ENCODE results near the gene HOXD11.
A peak's percentile ranks its signal among the peaks of the same experiment; 100 is the strongest.

The HOXD11 gene

GRCh38 chr2:176087330-176088047 is 19.6 kb upstream of the HOXD11 start:
- H3K4me3 ChIP-seq (ENCODE audit: low read depth, low read length, poor library complexity, severe bottlenecking), result no peak overlapping the region

DNA sequence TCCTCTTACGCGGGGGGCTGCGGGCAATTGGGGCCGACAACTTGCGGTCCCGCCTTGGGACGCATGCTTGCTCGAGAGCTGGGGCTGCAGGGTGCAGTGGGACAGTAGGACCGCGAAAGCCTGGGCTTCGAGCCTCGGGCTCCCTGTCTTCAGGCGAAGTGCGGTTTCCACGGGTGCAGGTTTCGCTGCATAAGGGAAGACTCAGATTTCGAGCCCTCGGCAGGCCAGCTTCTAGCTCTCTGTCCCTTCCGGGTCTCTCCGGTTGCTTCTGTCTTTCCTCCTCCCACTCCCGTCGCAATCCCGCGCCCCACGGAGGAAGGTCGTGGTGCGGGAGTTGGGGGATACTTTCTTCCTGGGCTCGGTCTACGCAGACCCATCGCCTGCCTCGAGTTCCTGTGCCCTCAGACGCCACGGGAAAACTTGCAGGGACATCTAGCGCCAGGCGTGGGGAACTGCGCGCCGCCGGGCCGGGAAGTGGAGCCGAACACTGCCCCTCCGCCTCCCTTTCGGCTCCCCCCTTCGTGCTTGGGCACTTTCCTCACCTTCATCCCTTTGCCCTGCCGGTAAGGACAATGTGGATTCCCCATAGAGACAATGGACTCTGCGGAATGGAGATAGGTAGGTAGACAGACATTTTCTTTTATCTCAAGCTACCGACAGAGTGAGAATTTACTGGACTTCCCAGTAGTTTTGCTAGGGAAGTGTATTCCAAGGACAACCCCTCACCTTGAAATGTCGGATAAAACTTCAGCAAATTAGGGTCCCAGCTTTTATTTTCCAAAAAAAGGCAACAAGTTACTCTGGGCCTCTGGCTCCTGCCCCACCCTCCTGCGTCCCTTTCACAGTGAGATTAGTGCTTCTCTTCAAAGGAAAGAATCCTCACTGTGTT is 18.8 kb upstream of the HOXD11 start:
- Histone ChIP-seq H3K4me2 (ENCODE audit: low read length) (no peak overlapping the region), H3K9ac (ENCODE audit: low read length) (no peak overlapping the region), H3K79me2 (ENCODE audit: insufficient read depth, low read length) (no peaks in the 10 kb centered on the region), H3K9me2 (ENCODE audit: low read depth, low read length) (no peaks in the 10 kb centered on the region), H3F3A (ENCODE audit: insufficient read depth, low read length) (no peaks in the 10 kb centered on the region), H2AFZ (ENCODE audit: low read length) (no peak overlapping the region), H3K4me1 (ENCODE audit: insufficient read depth, low read length, severe bottlenecking) (no peaks in the 10 kb centered on the region), H4K20me1 (ENCODE audit: insufficient read depth, low read length) (no peaks in the 10 kb centered on the region), H3K9me3 (ENCODE audit: low read length) (no peaks in the 10 kb centered on the region), H3K27me3 (ENCODE audit: insufficient read depth, low read length) (peaks cover 6% of the 10 kb centered on the region; the same call in 1 of the 2 replicates), H3K4me3 (ENCODE audit: low read depth, low read length, poor library complexity, severe bottlenecking) (no peak overlapping the region), H3K27ac (ENCODE audit: low read depth, low read length, poor library complexity, severe bottlenecking) (no peak overlapping the region), H3K36me3 (ENCODE audit: insufficient read depth, low read length) (no peaks in the 10 kb centered on the region)
- no peak for TF ChIP-seq EZH2 (IDR thresholded peaks at IDR 0.05; ENCODE audit: borderline replicate concordance, low read length)
- TF ChIP-seq, protein P1, sequence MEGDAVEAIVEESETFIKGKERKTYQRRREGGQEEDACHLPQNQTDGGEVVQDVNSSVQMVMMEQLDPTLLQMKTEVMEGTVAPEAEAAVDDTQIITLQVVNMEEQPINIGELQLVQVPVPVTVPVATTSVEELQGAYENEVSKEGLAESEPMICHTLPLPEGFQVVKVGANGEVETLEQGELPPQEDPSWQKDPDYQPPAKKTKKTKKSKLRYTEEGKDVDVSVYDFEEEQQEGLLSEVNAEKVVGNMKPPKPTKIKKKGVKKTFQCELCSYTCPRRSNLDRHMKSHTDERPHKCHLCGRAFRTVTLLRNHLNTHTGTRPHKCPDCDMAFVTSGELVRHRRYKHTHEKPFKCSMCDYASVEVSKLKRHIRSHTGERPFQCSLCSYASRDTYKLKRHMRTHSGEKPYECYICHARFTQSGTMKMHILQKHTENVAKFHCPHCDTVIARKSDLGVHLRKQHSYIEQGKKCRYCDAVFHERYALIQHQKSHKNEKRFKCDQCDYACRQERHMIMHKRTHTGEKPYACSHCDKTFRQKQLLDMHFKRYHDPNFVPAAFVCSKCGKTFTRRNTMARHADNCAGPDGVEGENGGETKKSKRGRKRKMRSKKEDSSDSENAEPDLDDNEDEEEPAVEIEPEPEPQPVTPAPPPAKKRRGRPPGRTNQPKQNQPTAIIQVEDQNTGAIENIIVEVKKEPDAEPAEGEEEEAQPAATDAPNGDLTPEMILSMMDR (IDR thresholded peaks at IDR 0.05; ENCODE audit: low read length), result peak; percentile 33; the same call in 1 of the 2 replicates

More at GRCh38 chr2:176087330-176088047, 19.6 kb upstream of the HOXD11 start:
- H3K9me3 ChIP-seq (ENCODE audit: low read length), result no peaks in the 10 kb centered on the region
- H3K27me3 ChIP-seq (ENCODE audit: insufficient read depth, low read length), result peaks cover 6% of the 10 kb centered on the region; the same call in 1 of the 2 replicates
- H3F3A ChIP-seq (ENCODE audit: insufficient read depth, low read length), result no peaks in the 10 kb centered on the region
- no peaks in the 10 kb centered on the region for H4K20me1 ChIP-seq (ENCODE audit: insufficient read depth, low read length)
- no peak overlapping the region for H3K4me2 ChIP-seq (ENCODE audit: low read length)
- H3K27ac ChIP-seq (ENCODE audit: low read depth, low read length, poor library complexity, severe bottlenecking), result no peak overlapping the region
- TF ChIP-seq, protein P1 (IDR thresholded peaks at IDR 0.05; ENCODE audit: low read length), result no peak
- no peak for TF ChIP-seq EZH2 (IDR thresholded peaks at IDR 0.05; ENCODE audit: borderline replicate concordance, low read length)
- H3K9ac ChIP-seq (ENCODE audit: low read length), result no peak overlapping the region
- H3K36me3 ChIP-seq (ENCODE audit: insufficient read depth, low read length), result no peaks in the 10 kb centered on the region
- no peaks in the 10 kb centered on the region for H3K79me2 ChIP-seq (ENCODE audit: insufficient read depth, low read length)
- H3K9me2 ChIP-seq (ENCODE audit: low read depth, low read length), result no peaks in the 10 kb centered on the region
- no peaks in the 10 kb centered on the region for H3K4me1 ChIP-seq (ENCODE audit: insufficient read depth, low read length, severe bottlenecking)
- no peak overlapping the region for H2AFZ ChIP-seq (ENCODE audit: low read length)

GRCh38 chr2:176088937-176089842 is 17.9 kb upstream of the HOXD11 start:
- H3K9ac ChIP-seq (ENCODE audit: low read length), result no peak overlapping the region
- H4K20me1 ChIP-seq (ENCODE audit: insufficient read depth, low read length), result no peaks in the 10 kb centered on the region
- H3K27me3 ChIP-seq (ENCODE audit: insufficient read depth, low read length), result peaks cover 6% of the 10 kb centered on the region; the same call in 1 of the 2 replicates
- no peaks in the 10 kb centered on the region for H3F3A ChIP-seq (ENCODE audit: insufficient read depth, low read length)
- H3K36me3 ChIP-seq (ENCODE audit: insufficient read depth, low read length), result no peaks in the 10 kb centered on the region
- no peaks in the 10 kb centered on the region for H3K4me1 ChIP-seq (ENCODE audit: insufficient read depth, low read length, severe bottlenecking)
- no peaks in the 10 kb centered on the region for H3K79me2 ChIP-seq (ENCODE audit: insufficient read depth, low read length)
- H3K4me2 ChIP-seq (ENCODE audit: low read length), result no peak overlapping the region
- H3K27ac ChIP-seq (ENCODE audit: low read depth, low read length, poor library complexity, severe bottlenecking), result no peak overlapping the region
- no peak overlapping the region for H2AFZ ChIP-seq (ENCODE audit: low read length)
- H3K4me3 ChIP-seq (ENCODE audit: low read depth, low read length, poor library complexity, severe bottlenecking), result no peak overlapping the region
- H3K9me2 ChIP-seq (ENCODE audit: low read depth, low read length), result no peaks in the 10 kb centered on the region
- TF ChIP-seq, protein P1 (IDR thresholded peaks at IDR 0.05; ENCODE audit: low read length), result no peak
- TF ChIP-seq EZH2 (IDR thresholded peaks at IDR 0.05; ENCODE audit: borderline replicate concordance, low read length), result no peak
- no peaks in the 10 kb centered on the region for H3K9me3 ChIP-seq (ENCODE audit: low read length)
